SU-DHL-6 (cell line): Measurements from ENCODE around the gene KCTD8.

Experiments used
- CTCF ChIP-seq: fragments of 200-600 bp; sonication (generic); IDR thresholded peaks from one replicate; pipeline ENCODE4 v1.5.1; 2017; ENCODE audit warnings: antibody characterized with exemption, mild to moderate bottlenecking, low read length, moderate library complexity; ENCODE audit not compliant: insufficient read depth, poor library complexity, severe bottlenecking
- EZH2phosphoT487 ChIP-seq: fragments of 200-600 bp; sonication (generic), shearing (Covaris generic); conservative IDR thresholded peaks from 2 replicates; pipeline ENCODE4 v1.6.1; 2018; ENCODE audit warnings: mild to moderate bottlenecking, antibody characterized with exemption, low read length, moderate library complexity, mixed read lengths

- TF ChIP-seq CTCF (no peak), EZH2phosphoT487 (no peak)
These were observed 316.1 kb downstream of the KCTD8 start for GRCh38 chr4:44132526-44132925.
